KOPT-K1 (cell line): ENCODE data around the gene ZDHHC4.

ENCODE experiments used
- H3K27ac ChIP-seq: fragments of 200-600 bp; sonication (generic); 2 replicates; pipeline ENCODE4 v1.5.1; 2016; ENCODE audit warnings: antibody characterized with exemption, mild to moderate bottlenecking, low read depth, low read length; ENCODE audit not compliant: poor library complexity, severe bottlenecking
- H3K36me3 ChIP-seq: fragments of 200-600 bp; sonication (generic); 2 replicates; pipeline ENCODE4 v1.5.1; 2017; ENCODE audit warnings: antibody characterized with exemption, mild to moderate bottlenecking, low read length, moderate library complexity; ENCODE audit not compliant: insufficient read depth
- H3K9me3 ChIP-seq: fragments of 200-600 bp; sonication (generic); 2 replicates; pipeline ENCODE4 v1.5.1; 2017; ENCODE audit warnings: antibody characterized with exemption, low read length, mild to moderate bottlenecking; ENCODE audit not compliant: insufficient read depth, poor library complexity, severe bottlenecking

ZDHHC4 gene

DNA sequence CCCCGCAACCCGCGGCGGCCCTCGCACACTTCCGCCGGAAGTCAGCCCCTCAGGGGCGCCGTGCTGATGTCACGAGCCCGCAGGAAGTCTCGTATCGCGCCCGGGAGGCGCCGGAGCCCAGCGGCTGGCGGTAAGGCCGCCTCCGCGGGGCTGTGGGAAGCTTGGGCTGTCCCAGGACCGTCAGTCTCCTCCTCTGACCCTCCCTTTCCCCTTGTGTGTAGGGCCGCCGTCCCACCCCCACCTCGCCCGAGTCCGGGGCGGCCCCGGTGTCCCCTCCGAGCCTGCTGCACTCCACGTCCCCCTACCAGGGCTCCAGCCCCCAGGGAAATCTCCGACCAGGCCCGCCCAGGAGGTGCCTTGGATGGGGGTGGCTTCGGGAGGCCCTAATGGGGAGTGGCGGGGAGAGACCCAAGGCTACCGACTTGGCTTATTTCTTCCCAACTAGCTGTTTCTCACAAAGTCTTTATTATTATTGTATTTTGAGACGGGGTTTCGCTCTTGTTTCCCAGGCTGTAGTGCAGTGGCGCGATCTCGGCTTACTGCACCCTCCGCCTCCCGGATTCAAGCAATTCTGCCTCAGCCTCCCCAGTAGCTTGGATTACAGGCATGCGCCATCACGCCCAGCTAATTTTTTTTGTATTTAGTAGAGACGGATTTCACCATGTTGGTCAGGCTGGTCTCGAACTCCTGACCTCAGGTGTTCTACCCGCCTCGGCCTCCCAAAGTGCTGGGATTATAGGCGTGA, at the start of gene ZDHHC4:
Gene ZDHHC4, plus strand, starts transcription at position 86 of the 745 bp plus-strand sequence. CDS start 3,108 bp downstream, outside the sequence.
- Histone ChIP-seq H3K27ac (peak within 1 kb of the TSS; percentile 94), H3K9me3 (no peaks in the 10 kb centered on the region), H3K36me3 (peaks cover 23% of the 10 kb centered on the region)

DNA sequence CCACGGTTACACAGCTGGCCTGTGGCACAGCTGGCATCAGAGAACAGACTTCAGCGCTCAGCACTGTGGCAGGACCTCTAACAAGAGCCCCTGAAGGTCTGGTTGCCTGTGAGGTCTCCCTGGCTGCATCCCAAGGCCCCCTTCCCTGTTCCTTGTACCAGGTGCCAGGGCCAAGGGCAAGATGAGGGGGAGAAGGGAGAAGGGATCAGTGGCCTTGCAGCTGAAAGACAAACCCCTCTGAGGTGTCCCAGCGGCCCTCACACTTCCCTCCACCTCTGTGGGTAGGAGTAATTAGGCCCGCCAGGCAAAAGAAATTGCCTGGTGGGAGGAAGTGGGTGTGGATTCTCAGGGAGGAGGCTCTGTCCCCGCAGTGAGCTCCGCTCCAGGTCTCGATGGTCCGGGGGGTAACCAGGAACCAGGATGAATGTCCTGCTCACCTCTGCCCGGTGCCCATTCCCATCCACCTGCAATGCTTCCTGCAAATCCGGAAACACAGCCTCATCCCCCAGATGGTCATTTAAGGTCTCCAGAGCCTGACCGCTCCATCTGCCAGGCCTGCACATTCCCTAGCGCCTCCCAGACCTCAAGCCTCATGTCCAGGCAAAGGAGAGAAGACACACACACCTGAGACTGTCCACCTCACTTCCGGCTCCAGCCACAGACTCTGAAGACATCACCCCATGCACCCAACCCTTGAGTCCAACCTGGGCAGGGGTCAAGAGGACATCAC, 48.7 kb upstream of the ZDHHC4 start:
- Histone ChIP-seq H3K36me3 (no peaks in the 10 kb centered on the region), H3K27ac (no peak overlapping the region), H3K9me3 (no peaks in the 10 kb centered on the region)

DNA sequence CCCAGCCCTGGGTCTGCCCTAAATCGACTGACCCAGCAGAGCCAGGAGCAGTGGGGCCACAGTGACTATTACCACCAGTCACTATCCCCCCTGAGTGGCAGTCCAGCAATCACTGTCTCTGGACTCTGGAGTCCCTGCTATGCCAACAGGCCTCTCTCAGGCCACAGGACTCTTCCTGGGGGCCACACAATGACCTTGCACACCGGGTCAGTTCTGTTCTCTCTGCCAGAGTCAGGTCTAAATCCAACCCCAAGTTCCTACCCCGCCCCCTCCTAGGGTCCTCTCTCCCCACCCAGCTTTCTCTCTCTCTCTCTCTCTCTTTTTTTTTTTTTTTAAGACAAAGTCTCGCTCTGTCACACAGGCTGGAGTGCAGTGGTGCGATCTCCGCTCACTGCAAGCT, 47.6 kb upstream of the ZDHHC4 start:
- Histone ChIP-seq H3K36me3 (no peaks in the 10 kb centered on the region), H3K27ac (no peak overlapping the region), H3K9me3 (no peaks in the 10 kb centered on the region)

DNA sequence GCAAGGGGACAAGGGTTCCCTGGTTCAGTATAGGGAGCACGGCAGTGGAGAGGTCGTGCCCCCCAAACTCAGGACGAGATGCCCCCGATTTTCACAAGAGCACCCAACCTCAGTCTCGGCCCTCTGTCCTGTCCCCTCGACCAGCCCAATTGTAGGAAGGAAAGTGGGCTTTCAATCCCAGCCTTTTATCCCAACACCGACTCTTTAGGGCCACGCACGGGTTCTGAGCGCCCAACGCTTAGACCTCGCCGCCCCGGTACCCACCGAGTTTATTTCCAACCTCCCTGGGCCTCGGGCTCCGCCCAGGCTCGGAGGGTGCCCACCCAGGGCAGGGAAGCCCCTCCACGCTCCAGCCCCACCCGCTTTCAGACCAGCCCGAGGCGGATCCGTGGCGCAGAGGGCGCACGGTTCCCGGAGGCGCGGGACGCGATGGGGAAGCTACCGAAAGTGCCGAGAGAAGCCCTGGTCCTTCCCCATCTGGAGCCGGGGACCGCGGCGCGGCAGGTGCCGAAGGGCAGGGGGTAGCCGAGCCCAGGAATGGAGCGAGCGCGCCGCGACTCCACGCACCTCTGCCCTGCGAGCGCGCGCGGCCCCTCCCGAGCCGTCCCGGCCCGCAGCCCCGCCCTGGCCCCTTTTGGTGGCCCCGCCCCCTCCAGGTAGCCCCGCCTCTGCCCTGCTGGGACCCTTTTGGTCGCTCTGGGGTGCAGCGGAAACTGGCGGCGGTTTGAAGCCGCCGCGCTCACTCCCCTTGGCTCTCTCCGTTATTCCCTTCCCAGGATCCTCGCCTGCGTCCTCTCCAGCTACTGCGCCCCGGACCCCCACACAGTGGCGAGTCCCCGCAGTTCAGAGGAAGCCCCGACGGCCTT, 46.4 kb upstream of the ZDHHC4 start:
- Histone ChIP-seq H3K27ac (no peak overlapping the region), H3K36me3 (no peaks in the 10 kb centered on the region), H3K9me3 (no peaks in the 10 kb centered on the region)

DNA sequence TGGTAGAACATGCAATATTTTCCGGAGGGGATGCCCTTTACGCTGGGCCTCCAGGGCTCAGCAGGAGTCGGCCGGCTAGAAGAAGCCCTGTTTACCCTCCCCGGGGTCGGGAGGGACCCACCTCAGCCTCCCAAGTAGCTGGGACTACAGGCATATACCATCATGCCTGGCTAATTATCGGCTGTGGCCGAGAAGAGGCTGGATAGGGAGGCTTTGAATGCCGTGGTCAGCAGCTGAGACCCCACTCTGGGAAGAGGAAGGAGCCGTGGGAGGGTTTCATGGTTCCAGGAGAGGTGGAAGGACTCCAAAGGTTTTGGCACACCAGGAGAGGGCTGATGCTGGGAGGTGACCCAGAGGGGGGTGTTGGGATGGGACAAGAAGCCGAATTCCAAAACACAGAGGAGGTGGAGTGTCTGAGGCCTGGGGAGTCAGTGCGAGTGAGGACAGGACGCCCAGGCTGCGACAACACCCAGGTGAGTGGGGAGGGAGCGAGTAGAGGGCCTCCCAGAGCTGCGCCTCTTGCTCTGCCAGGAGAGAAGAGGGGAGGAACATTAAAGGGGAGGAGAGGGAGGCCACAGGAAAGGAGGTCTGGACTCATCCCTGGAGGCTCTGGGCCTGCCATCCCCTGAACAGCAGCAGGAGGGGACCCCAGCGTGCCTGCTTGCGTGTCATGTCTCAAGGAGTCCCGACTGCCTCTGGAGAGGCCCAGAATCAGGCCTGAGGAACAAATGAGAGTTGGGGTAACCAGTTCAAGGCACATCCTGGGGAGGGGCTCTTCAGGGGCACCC, 45.6 kb upstream of the ZDHHC4 start:
- no peaks in the 10 kb centered on the region for H3K9me3 ChIP-seq
- H3K27ac ChIP-seq: no peak overlapping the region
- no peaks in the 10 kb centered on the region for H3K36me3 ChIP-seq

DNA sequence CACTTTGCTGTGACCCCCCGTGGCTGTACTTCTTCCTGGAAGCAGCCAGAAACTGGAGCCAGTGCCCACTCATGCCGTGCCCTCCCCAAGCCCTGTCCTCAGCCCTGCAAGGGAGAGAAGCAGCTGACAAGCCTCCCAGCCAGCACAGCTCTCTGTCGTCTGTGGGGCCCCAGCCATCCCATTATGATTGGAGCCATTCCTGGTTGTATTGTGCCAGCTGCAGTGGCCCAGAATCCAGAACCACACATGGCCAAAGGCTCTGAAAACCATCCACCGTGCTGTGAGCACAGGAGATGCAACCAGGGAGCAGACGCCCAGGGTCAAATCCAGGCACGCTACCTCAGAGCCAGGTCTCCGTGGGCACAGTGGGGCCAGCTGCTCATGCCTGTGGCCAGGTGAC, 44.7 kb upstream of the ZDHHC4 start:
- Histone ChIP-seq H3K36me3 (no peaks in the 10 kb centered on the region), H3K27ac (no peak overlapping the region), H3K9me3 (no peaks in the 10 kb centered on the region)

DNA sequence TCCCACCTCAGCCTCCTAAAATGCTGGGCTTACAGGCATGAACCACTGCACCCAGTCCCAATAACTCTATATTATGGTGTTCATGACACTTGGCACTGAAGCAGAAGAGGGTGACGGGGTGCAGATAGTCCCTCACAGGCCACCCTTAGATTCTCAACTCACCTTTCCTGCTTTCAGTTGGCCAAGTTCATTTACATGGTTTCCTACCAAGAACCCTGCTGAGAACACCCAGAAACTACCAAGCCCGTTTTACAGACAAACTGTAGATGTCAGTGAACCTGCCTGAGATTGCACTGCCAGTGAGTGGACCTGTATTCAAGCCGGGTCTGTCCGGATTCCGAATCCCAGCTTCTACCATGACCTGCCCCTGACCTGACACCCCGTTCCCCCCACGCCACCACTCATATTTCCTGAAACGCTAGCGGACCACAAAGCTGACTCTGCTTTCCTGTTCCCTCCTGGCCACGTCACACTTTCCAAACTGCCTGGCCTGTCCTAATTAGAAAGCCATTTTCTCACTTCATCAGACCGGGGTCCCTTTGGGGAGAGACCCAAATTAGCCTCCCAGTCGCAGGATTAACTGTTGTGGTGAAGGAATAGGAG, 43.3 kb upstream of the ZDHHC4 start:
- H3K36me3 ChIP-seq: no peaks in the 10 kb centered on the region
- no peaks in the 10 kb centered on the region for H3K9me3 ChIP-seq
- no peak overlapping the region for H3K27ac ChIP-seq

DNA sequence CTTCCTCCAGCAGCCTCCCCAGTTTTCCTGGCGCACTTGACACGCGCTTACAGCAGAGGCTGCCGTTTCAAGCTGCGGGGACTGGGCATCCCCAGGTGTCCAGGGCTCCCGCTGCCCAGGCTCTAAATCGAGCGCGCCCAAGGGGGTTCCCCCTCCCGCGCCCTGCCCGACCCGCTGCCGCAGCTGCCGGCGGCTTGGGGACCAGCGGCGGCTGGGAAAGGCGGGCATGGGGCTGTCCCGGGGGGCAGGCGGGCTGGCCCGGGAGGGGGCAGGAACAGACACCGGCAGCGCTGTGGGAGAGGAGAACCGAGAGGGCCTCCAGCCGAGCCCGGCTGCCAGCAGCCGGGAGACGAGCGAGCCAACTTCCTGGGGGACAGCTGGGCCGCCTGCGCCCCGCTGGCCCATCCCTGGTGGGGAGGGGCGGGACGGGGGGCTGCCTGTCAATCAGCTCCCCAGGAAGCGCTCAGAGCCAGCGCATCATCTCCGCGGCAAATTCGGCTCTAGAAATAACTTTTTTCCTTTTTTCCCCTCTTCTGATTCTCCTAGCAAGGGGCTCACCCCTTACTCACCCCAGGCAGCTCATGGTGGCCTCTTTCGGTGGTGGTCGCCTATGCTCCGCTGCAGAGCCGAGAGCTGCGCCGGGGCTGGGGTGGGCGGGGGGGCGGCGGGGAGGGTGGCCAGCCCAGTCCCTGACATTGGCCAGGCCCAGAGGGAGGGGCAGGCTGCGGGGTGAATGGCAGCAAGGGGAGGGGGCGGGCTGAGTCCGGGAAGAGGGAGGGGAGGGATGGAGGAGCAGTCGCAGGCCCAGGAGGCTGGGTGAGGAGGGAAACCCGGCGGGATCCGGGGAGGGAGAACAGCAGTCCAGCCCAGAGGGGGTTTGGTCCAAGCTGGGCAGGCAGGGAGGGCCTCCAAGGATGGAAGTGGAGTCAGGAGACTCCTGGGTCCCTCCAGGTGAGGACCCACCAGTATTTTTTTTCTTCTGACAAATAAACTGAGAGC, 40.7 kb upstream of the ZDHHC4 start:
- H3K36me3 ChIP-seq: no peaks in the 10 kb centered on the region
- no peaks in the 10 kb centered on the region for H3K9me3 ChIP-seq
- no peak overlapping the region for H3K27ac ChIP-seq

DNA sequence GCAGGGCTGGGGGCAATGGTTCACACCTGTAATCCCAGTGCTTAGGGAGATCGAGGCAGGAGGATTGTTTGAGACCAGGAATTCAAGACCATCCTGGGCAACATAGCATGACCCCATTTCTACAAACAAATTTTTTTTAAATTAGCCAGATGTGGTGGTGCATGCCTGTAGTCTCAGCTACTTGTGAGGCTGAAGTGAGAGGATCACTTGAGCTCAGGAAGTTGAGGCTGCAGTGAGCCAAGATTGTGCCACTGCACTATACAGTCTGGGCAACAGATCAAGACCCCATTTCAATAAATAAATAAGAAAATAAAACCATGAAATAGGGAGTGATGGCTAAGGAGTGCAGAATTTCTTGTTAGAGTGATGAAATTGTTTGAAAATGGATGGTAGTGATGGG, 34.9 kb upstream of the ZDHHC4 start:
- Histone ChIP-seq H3K9me3 (no peaks in the 10 kb centered on the region), H3K36me3 (no peaks in the 10 kb centered on the region), H3K27ac (no peak overlapping the region)

DNA sequence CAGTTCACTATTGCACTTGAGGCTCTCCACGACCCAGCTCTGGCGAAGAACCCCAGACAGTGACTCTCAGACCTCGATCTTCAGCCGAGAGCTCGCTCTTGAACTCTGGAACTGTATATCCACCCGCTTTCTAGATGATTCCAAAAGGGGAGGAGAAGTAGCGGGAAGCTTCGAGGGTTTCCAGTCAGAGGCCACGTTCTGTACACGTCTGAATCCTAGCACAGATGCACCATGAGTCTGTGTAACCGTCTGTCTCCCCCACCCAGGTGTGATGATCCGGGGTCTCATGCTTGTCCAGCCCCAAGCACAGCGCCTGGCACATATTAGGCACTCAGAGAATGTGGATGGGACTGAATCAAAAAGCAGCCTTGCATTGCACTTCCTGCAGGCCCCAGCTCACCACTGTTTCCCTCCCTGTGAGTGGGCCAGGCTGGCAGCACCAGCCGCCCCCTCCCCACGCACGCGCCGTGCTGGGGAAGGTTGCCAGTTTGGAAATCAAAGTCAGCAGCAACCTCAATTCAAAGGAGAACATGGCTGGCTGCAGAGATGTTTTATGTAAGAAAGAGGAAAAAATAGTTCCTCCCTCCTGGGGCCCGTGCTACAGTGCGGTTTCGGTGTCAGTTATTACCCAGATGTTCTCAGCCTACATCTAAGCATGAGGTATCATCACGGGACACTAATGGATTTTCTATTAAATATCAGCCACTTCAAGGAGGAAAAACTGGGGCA, 31.7 kb upstream of the ZDHHC4 start:
- Histone ChIP-seq H3K36me3 (no peaks in the 10 kb centered on the region), H3K27ac (peak overlapping the region; percentile 57), H3K9me3 (no peaks in the 10 kb centered on the region)

DNA sequence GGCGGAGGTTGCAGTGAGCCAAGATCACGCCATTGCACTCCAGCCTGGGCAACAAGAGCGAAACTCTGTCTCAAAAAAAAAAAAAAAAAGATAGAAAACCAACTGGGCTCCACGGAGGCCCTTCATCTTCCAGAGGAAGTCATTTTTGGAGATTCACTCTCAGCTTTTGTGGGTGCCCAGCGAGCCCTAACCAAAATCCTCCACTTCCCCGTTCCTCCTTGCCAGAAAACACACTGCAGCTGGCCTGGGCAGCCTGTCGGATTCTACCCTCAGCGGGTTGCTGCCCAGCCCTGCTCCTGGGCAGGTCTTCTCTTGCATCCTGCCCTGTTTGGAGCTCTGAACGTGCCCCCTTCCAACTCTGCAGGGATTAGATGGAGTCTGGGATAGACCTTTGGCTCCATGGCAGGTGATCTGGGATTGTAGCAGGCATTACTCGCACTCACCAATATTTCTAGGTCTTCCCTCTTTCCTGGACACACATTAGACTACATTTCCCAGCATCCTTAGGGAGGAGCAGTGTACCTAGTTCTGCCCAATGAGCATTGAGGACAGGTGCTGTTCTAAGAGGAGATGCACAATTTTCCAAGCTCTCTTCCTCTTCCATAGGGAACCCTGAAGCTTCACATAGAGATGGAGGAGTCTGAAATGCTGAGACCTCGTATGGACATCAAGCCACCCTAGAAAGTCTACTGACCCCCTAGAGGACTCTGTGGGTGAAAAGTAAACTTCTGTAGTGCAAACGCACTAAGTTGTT, 30.6 kb upstream of the ZDHHC4 start:
- Histone ChIP-seq H3K36me3 (no peaks in the 10 kb centered on the region), H3K9me3 (no peaks in the 10 kb centered on the region), H3K27ac (peak overlapping the region; percentile 57)

DNA sequence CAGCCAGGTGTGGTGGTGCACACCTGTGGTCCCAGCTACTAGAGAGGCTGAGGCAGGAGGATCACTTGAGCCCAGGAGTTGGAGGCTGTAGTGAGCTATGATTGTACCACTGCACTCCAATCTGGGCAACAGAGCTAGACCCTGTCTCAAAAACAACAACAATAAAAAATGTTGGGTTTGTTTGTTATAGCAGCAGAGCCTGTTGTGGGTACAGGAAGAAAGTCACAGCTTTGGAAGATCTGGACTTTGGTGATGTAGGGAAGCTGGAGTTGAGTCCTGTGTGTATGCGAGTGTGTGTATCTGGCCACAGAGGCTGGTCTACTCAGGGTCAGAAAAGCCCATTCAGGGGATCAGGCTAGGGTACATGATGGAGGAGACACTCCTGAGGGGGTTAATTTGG, 29.9 kb upstream of the ZDHHC4 start:
- no peak overlapping the region for H3K27ac ChIP-seq
- H3K9me3 ChIP-seq: no peaks in the 10 kb centered on the region
- no peaks in the 10 kb centered on the region for H3K36me3 ChIP-seq
